Measurements from ENCODE around the gene AMH.

AMH gene

GRCh38 chr19:2290441-2291184 lies 41.5 kb downstream of the AMH start:
- Histone ChIP-seq H4K91ac (ENCODE audit: low read length) (no peak overlapping the region), H2BK120ac (ENCODE audit: low read depth, low read length) (no peak overlapping the region), H3K27me3 (ENCODE audit: control insufficient read depth in 1 of 2, insufficient read depth in 1 of 2, low read length in 2 of 2) (peaks cover 65 to 81% of the 10 kb centered on the region in 2 experiments), H3K23ac (ENCODE audit: low read length in 2 of 2) (peak overlapping the region; percentile 23 to 65), H2BK15ac (ENCODE audit: low read depth, poor library complexity, severe bottlenecking) (no peak overlapping the region), H3K4me3 (ENCODE audit: insufficient read depth in 1 of 2, low read depth in 1 of 2, low read length in 2 of 2) (peak overlapping the region; percentile 41 to 55), H2AFZ (ENCODE audit: low read depth, low read length) (no peak overlapping the region), H3K4me2 (ENCODE audit: low read length, poor library complexity, severe bottlenecking) (no peak overlapping the region), H2BK5ac (ENCODE audit: low read depth, low read length, poor library complexity, severe bottlenecking) (no peak overlapping the region), H3K27ac (ENCODE audit: low read length, poor library complexity, severe bottlenecking) (no peak overlapping the region), H3K18ac (ENCODE audit: low read depth in 1 of 2, low read length in 2 of 2) (no peak overlapping the region), H3K4me1 (ENCODE audit: control insufficient read depth, insufficient read depth, low read depth, low read length) (peaks cover 22% of the 10 kb centered on the region), H2BK12ac (ENCODE audit: low read length in 2 of 2) (no peak overlapping the region), H3K14ac (ENCODE audit: low read length in 2 of 2) (no peak overlapping the region), H3K4ac (ENCODE audit: low read depth in 1 of 2, low read length in 2 of 2) (no peak overlapping the region), H3K79me1 (replicated peaks; ENCODE audit: low read length, poor library complexity, severe bottlenecking) (no peaks in the 10 kb centered on the region), H3K36me3 (ENCODE audit: control insufficient read depth in 1 of 2, insufficient read depth in 2 of 2, low read depth in 1 of 2, low read length in 2 of 2) (no peaks in the 10 kb centered on the region), H2AK5ac (ENCODE audit: low read length, severe bottlenecking) (no peak overlapping the region), H3K9me3 (ENCODE audit: control insufficient read depth, low read length) (no peaks in the 10 kb centered on the region), H4K8ac (ENCODE audit: low read length) (no peak overlapping the region), H3K9ac (ENCODE audit: low read length) (no peak overlapping the region)
- 13% methylated on average over 68 of the region's 82 CpGs for WGBS
- DNase-seq: no peak

GRCh38 chr19:2291185-2291751 lies 42.1 kb downstream of the AMH start:
- Histone ChIP-seq H3K23ac (ENCODE audit: low read length in 2 of 2) (peak overlapping the region in 1 of 2 experiments; percentile 48), H3K79me1 (replicated peaks; ENCODE audit: low read length, poor library complexity, severe bottlenecking) (no peaks in the 10 kb centered on the region), H3K9ac (ENCODE audit: low read length) (no peak overlapping the region), H3K9me3 (ENCODE audit: control insufficient read depth, low read length) (no peaks in the 10 kb centered on the region), H3K4me2 (ENCODE audit: low read length, poor library complexity, severe bottlenecking) (peak overlapping the region; percentile 76), H2AFZ (ENCODE audit: low read depth, low read length) (no peak overlapping the region), H3K4me1 (ENCODE audit: control insufficient read depth, insufficient read depth, low read depth, low read length) (peaks cover 22% of the 10 kb centered on the region), H3K27ac (ENCODE audit: low read length, poor library complexity, severe bottlenecking) (no peak overlapping the region), H2BK120ac (ENCODE audit: low read depth, low read length) (no peak overlapping the region), H2BK15ac (ENCODE audit: low read depth, poor library complexity, severe bottlenecking) (no peak overlapping the region), H3K4ac (ENCODE audit: low read depth in 1 of 2, low read length in 2 of 2) (no peak overlapping the region), H3K4me3 (ENCODE audit: insufficient read depth in 1 of 2, low read depth in 1 of 2, low read length in 2 of 2) (peak overlapping the region in 1 of 2 experiments; percentile 40), H3K18ac (ENCODE audit: low read depth in 1 of 2, low read length in 2 of 2) (no peak overlapping the region), H2BK12ac (ENCODE audit: low read length in 2 of 2) (no peak overlapping the region), H2BK5ac (ENCODE audit: low read depth, low read length, poor library complexity, severe bottlenecking) (no peak overlapping the region), H3K27me3 (ENCODE audit: control insufficient read depth in 1 of 2, insufficient read depth in 1 of 2, low read length in 2 of 2) (peaks cover 64 to 82% of the 10 kb centered on the region in 2 experiments), H3K14ac (ENCODE audit: low read length in 2 of 2) (peak overlapping the region in 1 of 2 experiments; percentile 58), H4K8ac (ENCODE audit: low read length) (peak overlapping the region; percentile 31), H2AK5ac (ENCODE audit: low read length, severe bottlenecking) (no peak overlapping the region), H4K91ac (ENCODE audit: low read length) (peak overlapping the region; percentile 8), H3K36me3 (ENCODE audit: control insufficient read depth in 1 of 2, insufficient read depth in 2 of 2, low read depth in 1 of 2, low read length in 2 of 2) (no peaks in the 10 kb centered on the region)
- no peak for DNase-seq
- WGBS: 3% methylated on average over 66 of the region's 67 CpGs

- no peak overlapping the region for H4K8ac ChIP-seq (ENCODE audit: low read length)
- no peak overlapping the region for H4K91ac ChIP-seq (ENCODE audit: low read length)
Observed at GRCh38 chr19:2294687-2295335, 45.7 kb downstream of the AMH start.

GRCh38 chr19:2296141-2296540 lies 47.0 kb downstream of the AMH start:
- 91% methylated on average over 16 of the region's 16 CpGs for WGBS
- no peak overlapping the region for H3K4ac ChIP-seq (ENCODE audit: low read depth in 1 of 2, low read length in 2 of 2)

More at GRCh38 chr19:2294687-2295335, 45.7 kb downstream of the AMH start:
- Histone ChIP-seq H3K18ac (ENCODE audit: low read depth in 1 of 2, low read length in 2 of 2) (no peak overlapping the region), H2BK12ac (ENCODE audit: low read length in 2 of 2) (peak overlapping the region in 1 of 2 experiments; percentile 24), H3K4ac (ENCODE audit: low read depth in 1 of 2, low read length in 2 of 2) (no peak overlapping the region), H3K4me3 (ENCODE audit: insufficient read depth in 1 of 2, low read depth in 1 of 2, low read length in 2 of 2) (peak overlapping the region in 1 of 2 experiments; percentile 19), H2BK120ac (ENCODE audit: low read depth, low read length) (no peak overlapping the region), H2BK15ac (ENCODE audit: low read depth, poor library complexity, severe bottlenecking) (peak overlapping the region; percentile 23), H2BK5ac (ENCODE audit: low read depth, low read length, poor library complexity, severe bottlenecking) (no peak overlapping the region), H3K14ac (ENCODE audit: low read length in 2 of 2) (peak overlapping the region in 1 of 2 experiments; percentile 39), H3K23ac (ENCODE audit: low read length in 2 of 2) (no peak overlapping the region), H3K9ac (ENCODE audit: low read length) (peak overlapping the region; percentile 60), H3K27ac (ENCODE audit: low read length, poor library complexity, severe bottlenecking) (no peak overlapping the region), H3K36me3 (ENCODE audit: control insufficient read depth in 1 of 2, insufficient read depth in 2 of 2, low read depth in 1 of 2, low read length in 2 of 2) (no peaks in the 10 kb centered on the region), H3K4me1 (ENCODE audit: control insufficient read depth, insufficient read depth, low read depth, low read length) (peaks cover 24% of the 10 kb centered on the region), H2AFZ (ENCODE audit: low read depth, low read length) (no peak overlapping the region), H3K27me3 (ENCODE audit: control insufficient read depth in 1 of 2, insufficient read depth in 1 of 2, low read length in 2 of 2) (peaks cover 37 to 49% of the 10 kb centered on the region in 2 experiments), H3K4me2 (ENCODE audit: low read length, poor library complexity, severe bottlenecking) (no peak overlapping the region), H2AK5ac (ENCODE audit: low read length, severe bottlenecking) (no peak overlapping the region), H3K9me3 (ENCODE audit: control insufficient read depth, low read length) (no peaks in the 10 kb centered on the region), H3K79me1 (replicated peaks; ENCODE audit: low read length, poor library complexity, severe bottlenecking) (no peaks in the 10 kb centered on the region)
- DNase-seq: no peak
- WGBS: 59% methylated on average over 24 of the region's 26 CpGs

More at GRCh38 chr19:2296141-2296540, 47.0 kb downstream of the AMH start:
- Histone ChIP-seq H3K14ac (ENCODE audit: low read length in 2 of 2) (no peak overlapping the region), H3K79me1 (replicated peaks; ENCODE audit: low read length, poor library complexity, severe bottlenecking) (no peaks in the 10 kb centered on the region), H3K9ac (ENCODE audit: low read length) (no peak overlapping the region), H3K36me3 (ENCODE audit: control insufficient read depth in 1 of 2, insufficient read depth in 2 of 2, low read depth in 1 of 2, low read length in 2 of 2) (no peaks in the 10 kb centered on the region), H3K4me1 (ENCODE audit: control insufficient read depth, insufficient read depth, low read depth, low read length) (peaks cover 11% of the 10 kb centered on the region), H2AFZ (ENCODE audit: low read depth, low read length) (no peak overlapping the region), H2BK15ac (ENCODE audit: low read depth, poor library complexity, severe bottlenecking) (no peak overlapping the region), H3K27ac (ENCODE audit: low read length, poor library complexity, severe bottlenecking) (no peak overlapping the region), H3K4me3 (ENCODE audit: insufficient read depth in 1 of 2, low read depth in 1 of 2, low read length in 2 of 2) (no peak overlapping the region), H3K27me3 (ENCODE audit: control insufficient read depth in 1 of 2, insufficient read depth in 1 of 2, low read length in 2 of 2) (peaks cover 30 to 50% of the 10 kb centered on the region in 2 experiments), H2BK120ac (ENCODE audit: low read depth, low read length) (no peak overlapping the region), H3K4me2 (ENCODE audit: low read length, poor library complexity, severe bottlenecking) (no peak overlapping the region), H4K8ac (ENCODE audit: low read length) (no peak overlapping the region), H3K18ac (ENCODE audit: low read depth in 1 of 2, low read length in 2 of 2) (no peak overlapping the region), H2AK5ac (ENCODE audit: low read length, severe bottlenecking) (no peak overlapping the region), H2BK5ac (ENCODE audit: low read depth, low read length, poor library complexity, severe bottlenecking) (no peak overlapping the region), H3K9me3 (ENCODE audit: control insufficient read depth, low read length) (no peaks in the 10 kb centered on the region), H2BK12ac (ENCODE audit: low read length in 2 of 2) (no peak overlapping the region), H4K91ac (ENCODE audit: low read length) (no peak overlapping the region), H3K23ac (ENCODE audit: low read length in 2 of 2) (no peak overlapping the region)
- DNase-seq: no peak

Measured in mesenchymal stem cell (in vitro differentiated cells and primary cell).